HCT116 (cell line): Measurements from ENCODE around the gene FH. TPM values are rescaled to one million over a fixed set of nuclear protein-coding genes. Genes with fewer than 3 reads are reported as not detected.

Experiments
- ATAC-seq: fragments of 200-7000 bp; cut with Tn5 transposase; 2 replicates; pipeline ENCODE4 v1.9.1; 2020; ENCODE audit warnings: mild to moderate bottlenecking, moderate library complexity
- BruUV-seq: library from RNA; stranded (reverse); fragments of 400-500 nt; replicated peaks from 2 replicates; lab custom pipeline; 2021; lab: Mats Ljungman, UMichigan
- CTCF ChIA-PET: fragments of 300-600 bp; sonication (Branson Sonifier 250); formaldehyde crosslinking; loops from one replicate; lab custom pipeline; 2021; ENCODE audit warnings: antibody characterized with exemption; lab: Charles Lee
- POLR2A ChIA-PET: fragments of 300-600, 350-600 bp; sonication (Branson Sonifier 250); formaldehyde crosslinking; loops from one replicate; lab custom pipeline; 2021; ENCODE audit warnings: antibody characterized with exemption; lab: Charles Lee
- RAD21 ChIA-PET, 2 experiments: fragments of 300-600 bp; sonication (Branson Sonifier 250); formaldehyde crosslinking; loops; one replicate each; lab custom pipeline; 2023; ENCODE audit warnings: low total read pairs in 2 of 2; ENCODE audit not compliant: uncharacterized antibody in 2 of 2, unreplicated experiment in 2 of 2, low non-redundant PET in 1 of 2; lab: Charles Lee
- DNase-seq: peaks from one replicate; pipeline ENCODE4 v3.0.0-alpha.2; 2010; ENCODE audit warnings: low read depth, low spot score
- H2AFZ ChIP-seq: fragments of 200-600 bp; shearing (Covaris generic), sonication (generic); 2 replicates; pipeline ENCODE4 v1.6.1; 2017; ENCODE audit warnings: low read depth, mixed run types, mixed read lengths, antibody characterized with exemption, low read length; ENCODE audit not compliant: poor library complexity, severe bottlenecking
- H3K27ac ChIP-seq: 2 replicates; pipeline ENCODE4 v1.5.1; 2012; ENCODE audit warnings: low read depth, low read length
- H3K27me3 ChIP-seq: fragments of 200-600 bp; sonication (generic); 2 replicates; pipeline ENCODE4 v1.6.1; 2016; ENCODE audit warnings: mixed run types, low read length, mixed read lengths; ENCODE audit not compliant: insufficient read depth
- H3K36me3 ChIP-seq, 2 experiments: fragments of 200-500 bp in 1 of 2; fragments of 200-600 bp in 1 of 2; sonication (Bioruptor generic) in 1 of 2; sonication (generic) in 1 of 2; 2 replicates each; pipeline versions ENCODE4 v1.5.1 to v1.6.1; 2014 to 2016; ENCODE audit warnings: low read length in 2 of 2, inconsistent platforms in 1 of 2, mixed read lengths in 1 of 2, mixed run types in 1 of 2; ENCODE audit not compliant: insufficient read depth in 2 of 2, control insufficient read depth in 1 of 2
- H3K4me1 ChIP-seq, 2 experiments: fragments of 200-600 bp in 1 of 2; sonication (generic) in 1 of 2; 2 replicates each; pipeline versions ENCODE4 v1.5.1 to v1.6.1; 2012 to 2017; ENCODE audit warnings: low read length in 2 of 2, inconsistent platforms in 1 of 2, mild to moderate bottlenecking in 1 of 2, mixed read lengths in 1 of 2, mixed run types in 1 of 2, moderate library complexity in 1 of 2; ENCODE audit not compliant: insufficient read depth in 2 of 2, control insufficient read depth in 1 of 2
- H3K4me2 ChIP-seq: fragments of 200-600 bp; sonication (generic); 2 replicates; pipeline ENCODE4 v1.6.1; 2017; ENCODE audit warnings: mixed run types, low read length, mixed read lengths
- H3K4me3 ChIP-seq, 2 experiments: fragments of 200-600 bp in 1 of 2; sonication (generic) in 1 of 2; replicated peaks in 1 of 2; 2 replicates each; pipeline ENCODE4 v1.5.1; 2011 to 2016; ENCODE audit warnings: low read length in 2 of 2, control low read depth in 1 of 2, low read depth in 1 of 2, mild to moderate bottlenecking in 1 of 2, mixed read lengths in 1 of 2, mixed run types in 1 of 2
- H3K79me2 ChIP-seq: fragments of 200-600 bp; sonication (generic); 2 replicates; pipeline ENCODE4 v1.6.1; 2017; ENCODE audit warnings: mild to moderate bottlenecking, mixed run types, low read length, moderate library complexity, mixed read lengths; ENCODE audit not compliant: insufficient read depth
- H3K9ac ChIP-seq: fragments of 200-600 bp; sonication (generic); 2 replicates; pipeline ENCODE4 v1.6.1; 2016; ENCODE audit warnings: low read length, mixed read lengths
- H3K9me2 ChIP-seq: fragments of 200-600 bp; sonication (generic), shearing (Covaris generic); 2 replicates; pipeline ENCODE4 v1.6.1; 2017; ENCODE audit warnings: mixed run types, mild to moderate bottlenecking, moderate library complexity; ENCODE audit not compliant: insufficient read depth
- H3K9me3 ChIP-seq, 2 experiments: fragments of 200-500 bp in 1 of 2; fragments of 200-600 bp in 1 of 2; sonication (Bioruptor generic) in 1 of 2; sonication (generic) in 1 of 2; 2 replicates each; pipeline ENCODE4 v1.6.1; 2014 to 2017; ENCODE audit warnings: low read length in 2 of 2, mixed read lengths in 2 of 2, inconsistent platforms in 1 of 2, low read depth in 1 of 2, mild to moderate bottlenecking in 1 of 2, mixed run types in 1 of 2, moderate library complexity in 1 of 2; ENCODE audit not compliant: control insufficient read depth in 1 of 2, insufficient read depth in 1 of 2
- H4K20me1 ChIP-seq: fragments of 200-600 bp; sonication (generic), shearing (Covaris generic); 2 replicates; pipeline ENCODE4 v1.6.1; 2017; ENCODE audit warnings: mixed run types, mild to moderate bottlenecking, moderate library complexity; ENCODE audit not compliant: insufficient read depth
- ATF3 ChIP-seq: IDR thresholded peaks from 2 replicates; pipeline ENCODE4 v1.6.1; 2012
- CBX3 ChIP-seq: IDR thresholded peaks from 2 replicates; pipeline ENCODE4 v1.6.1; 2012; ENCODE audit warnings: low read depth
- CEBPB ChIP-seq: IDR thresholded peaks from 2 replicates; pipeline ENCODE4 v1.6.1; 2012; ENCODE audit warnings: low read depth
- CTCF ChIP-seq, 3 experiments: fragments of 200-600 bp in 1 of 3; sonication (generic) in 1 of 3; IDR thresholded peaks in 2 of 3; conservative IDR thresholded peaks in 1 of 3; 2 replicates each; pipeline ENCODE4 v1.5.1; 2012 to 2017; ENCODE audit warnings: low read depth in 2 of 3, low read length in 2 of 3, antibody characterized with exemption in 1 of 3, borderline replicate concordance in 1 of 3, control low read depth in 1 of 3, mild to moderate bottlenecking in 1 of 3, mixed read lengths in 1 of 3, mixed run types in 1 of 3, moderate library complexity in 1 of 3; ENCODE audit not compliant: insufficient read depth in 1 of 3
- EGR1 ChIP-seq: IDR thresholded peaks from 2 replicates; pipeline ENCODE4 v1.6.1; 2012; ENCODE audit warnings: low read depth
- ELF1 ChIP-seq: IDR thresholded peaks from 2 replicates; pipeline ENCODE4 v1.6.1; 2012; ENCODE audit warnings: low read depth, borderline replicate concordance
- EZH2 ChIP-seq: fragments of 200-600 bp; sonication (generic); IDR thresholded peaks from 2 replicates; pipeline ENCODE4 v1.6.1; 2017; ENCODE audit warnings: antibody characterized with exemption, mixed run types
- FOSL1 ChIP-seq: IDR thresholded peaks from 2 replicates; pipeline ENCODE4 v1.6.1; 2012; ENCODE audit warnings: low read depth
- JUND ChIP-seq: IDR thresholded peaks from 2 replicates; pipeline ENCODE4 v1.6.1; 2012
- MAX ChIP-seq: IDR thresholded peaks from 2 replicates; pipeline ENCODE4 v1.6.1; 2012
- POLR2A ChIP-seq: IDR thresholded peaks from 2 replicates; pipeline ENCODE4 v1.7.0; 2011; ENCODE audit warnings: borderline replicate concordance; ENCODE audit not compliant: insufficient read depth, insufficient read length; ENCODE audit errors: extremely low read depth
- POLR2AphosphoS5 ChIP-seq: IDR thresholded peaks from 2 replicates; pipeline ENCODE4 v1.6.1; 2011; ENCODE audit warnings: mild to moderate bottlenecking, low read depth, low read length, moderate library complexity
- REST ChIP-seq: IDR thresholded peaks from 2 replicates; pipeline ENCODE4 v1.6.1; 2012; ENCODE audit warnings: low read depth
- SP1 ChIP-seq: IDR thresholded peaks from 2 replicates; pipeline ENCODE4 v1.6.1; 2012; ENCODE audit warnings: low read depth
- SRF ChIP-seq: IDR thresholded peaks from 2 replicates; pipeline ENCODE4 v1.6.1; 2012; ENCODE audit warnings: low read depth
- YY1 ChIP-seq: IDR thresholded peaks from 2 replicates; pipeline ENCODE4 v1.6.1; 2011; ENCODE audit warnings: low read length, low read depth, moderate library complexity, mild to moderate bottlenecking; ENCODE audit not compliant: insufficient replicate concordance; ENCODE audit errors: extremely low read depth
- ZNF274 ChIP-seq: fragments of 200-500 bp; sonication (Bioruptor generic); IDR thresholded peaks from 2 replicates; pipeline ENCODE4 v1.6.1; 2014; ENCODE audit warnings: mild to moderate bottlenecking, low read depth, low read length, inconsistent platforms
- intact Hi-C: fragments of 100-400 bp; cut with micrococcal nuclease; formaldehyde crosslinking; loops from 2 replicates; pipeline ENCODE4 v1.10.0; 2022
- total RNA-seq: library from RNA; stranded (reverse); gene quantifications from one replicate; pipeline ENCODE4 v1.2.1, GENCODE V29; 2021; ENCODE audit not compliant: unreplicated experiment

The FH gene
- total RNA-seq, 1 experiment from 2014 or later = 67.7 TPM

GRCh38 chr1:241451956-241452355 is 67.6 kb downstream of the FH start:
- H3K4me1 ChIP-seq = no peaks in the 10 kb centered on the region
- no peaks in the 10 kb centered on the region for H3K79me2 ChIP-seq
- POLR2A ChIA-PET = no interaction called here
- ATAC-seq (no peak), DNase-seq (no peak)
- H3K4me2 ChIP-seq = no peak overlapping the region
- intact Hi-C loops = no loop called here
- TF ChIP-seq ZNF274 (no peak), YY1 (no peak), EGR1 (no peak), JUND (no peak), ATF3 (no peak), ELF1 (no peak), CTCF (IDR thresholded peaks at IDR 0.05 in 2 of 3, conservative IDR thresholded peaks at IDR 0.05 in 1 of 3; ENCODE audit: borderline replicate concordance in 1 of 3, insufficient read depth in 1 of 3, low read depth in 2 of 3, low read length in 2 of 3) (no peak), SRF (no peak), POLR2A (no peak), CBX3 (no peak), REST (no peak), SP1 (no peak), MAX (no peak), FOSL1 (no peak), POLR2AphosphoS5 (no peak), CEBPB (no peak), EZH2 (no peak)
- CTCF ChIA-PET = no interaction called here
- H3K4me3 ChIP-seq = no peak overlapping the region
- H3K9ac ChIP-seq = no peak overlapping the region
- no peak overlapping the region for H3K27ac ChIP-seq
- RAD21 ChIA-PET = no interaction called here
- no peaks in the 10 kb centered on the region for H3K9me2 ChIP-seq
- no peaks in the 10 kb centered on the region for H3K27me3 ChIP-seq
- H3K9me3 ChIP-seq = no peaks in the 10 kb centered on the region
- H2AFZ ChIP-seq = no peak overlapping the region
- BruUV-seq = no TSS peak
- H3K36me3 ChIP-seq = no peaks in the 10 kb centered on the region
- no peaks in the 10 kb centered on the region for H4K20me1 ChIP-seq
